ENCODE data around the gene TNFAIP2.

The TNFAIP2 gene

DNA sequence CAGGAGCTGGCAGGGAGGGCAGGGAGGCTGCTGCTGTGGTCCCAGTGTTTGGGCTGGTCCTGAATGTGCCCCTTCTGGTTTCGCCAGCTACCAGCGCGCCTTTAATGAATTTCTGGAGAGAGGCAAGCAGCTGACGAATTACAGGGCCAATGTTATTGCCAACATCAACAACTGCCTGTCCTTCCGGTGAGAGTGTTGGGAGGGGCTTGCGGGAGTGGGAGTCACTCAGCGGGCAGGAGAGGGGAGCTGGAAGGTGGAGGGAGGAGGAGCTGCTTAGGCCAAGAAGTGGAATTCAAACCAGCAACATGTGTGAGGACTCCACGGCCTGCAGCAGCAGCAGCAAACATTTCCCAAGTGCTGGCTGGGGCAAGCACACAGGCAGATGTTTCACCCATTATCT is 7.7 kb downstream of the TNFAIP2 start:
- 89 to 94% methylated on average over 8 of the region's 8 CpGs for WGBS, 2 experiments
- H3K36me3 ChIP-seq (ENCODE audit: control insufficient read depth, insufficient read depth, low read length): no peaks in the 10 kb centered on the region

DNA sequence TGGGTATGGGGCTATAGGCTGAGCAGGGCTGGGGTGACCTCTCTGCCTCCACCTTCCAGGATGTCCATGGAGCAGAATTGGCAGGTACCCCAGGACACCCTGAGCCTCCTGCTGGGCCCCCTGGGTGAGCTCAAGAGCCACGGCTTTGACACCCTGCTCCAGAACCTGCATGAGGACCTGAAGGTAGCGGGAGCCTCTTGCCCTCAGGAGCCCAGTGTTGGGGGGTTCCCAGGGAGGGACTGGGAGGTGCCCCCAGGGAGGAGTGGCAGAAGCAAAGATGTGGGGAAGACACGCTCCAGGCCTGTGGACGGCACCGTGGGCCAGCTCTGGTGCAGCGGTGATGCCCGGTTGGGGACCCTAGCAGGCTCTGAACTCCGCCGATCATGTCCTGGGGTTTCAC is 8.3 kb downstream of the TNFAIP2 start:
- Histone ChIP-seq H3K36me3 (ENCODE audit: control insufficient read depth, insufficient read depth, low read length) (no peaks in the 10 kb centered on the region), H3K27ac (ENCODE audit: insufficient read depth, low read depth, low read length, poor library complexity, severe bottlenecking) (no peak overlapping the region), H3K9me3 (ENCODE audit: control insufficient read depth, low read length) (no peaks in the 10 kb centered on the region), H3K4me1 (ENCODE audit: control insufficient read depth, insufficient read depth, low read length) (no peaks in the 10 kb centered on the region), H3K4me3 (ENCODE audit: insufficient read depth, low read depth, low read length) (no peak overlapping the region), H3K27me3 (ENCODE audit: control insufficient read depth, insufficient read depth, low read length, poor library complexity, severe bottlenecking) (no peaks in the 10 kb centered on the region)
- WGBS, 2 experiments: 93 to 96% methylated on average over 9 of the region's 9 CpGs

More for the DNA sequence above, 7.7 kb downstream of the TNFAIP2 start:
- no peak overlapping the region for H3K4me3 ChIP-seq (ENCODE audit: insufficient read depth, low read depth, low read length)
- H3K4me1 ChIP-seq (ENCODE audit: control insufficient read depth, insufficient read depth, low read length): no peaks in the 10 kb centered on the region
- H3K27me3 ChIP-seq (ENCODE audit: control insufficient read depth, insufficient read depth, low read length, poor library complexity, severe bottlenecking): no peaks in the 10 kb centered on the region
- no peak overlapping the region for H3K27ac ChIP-seq (ENCODE audit: insufficient read depth, low read depth, low read length, poor library complexity, severe bottlenecking)
- H3K9me3 ChIP-seq (ENCODE audit: control insufficient read depth, low read length): no peaks in the 10 kb centered on the region

DNA sequence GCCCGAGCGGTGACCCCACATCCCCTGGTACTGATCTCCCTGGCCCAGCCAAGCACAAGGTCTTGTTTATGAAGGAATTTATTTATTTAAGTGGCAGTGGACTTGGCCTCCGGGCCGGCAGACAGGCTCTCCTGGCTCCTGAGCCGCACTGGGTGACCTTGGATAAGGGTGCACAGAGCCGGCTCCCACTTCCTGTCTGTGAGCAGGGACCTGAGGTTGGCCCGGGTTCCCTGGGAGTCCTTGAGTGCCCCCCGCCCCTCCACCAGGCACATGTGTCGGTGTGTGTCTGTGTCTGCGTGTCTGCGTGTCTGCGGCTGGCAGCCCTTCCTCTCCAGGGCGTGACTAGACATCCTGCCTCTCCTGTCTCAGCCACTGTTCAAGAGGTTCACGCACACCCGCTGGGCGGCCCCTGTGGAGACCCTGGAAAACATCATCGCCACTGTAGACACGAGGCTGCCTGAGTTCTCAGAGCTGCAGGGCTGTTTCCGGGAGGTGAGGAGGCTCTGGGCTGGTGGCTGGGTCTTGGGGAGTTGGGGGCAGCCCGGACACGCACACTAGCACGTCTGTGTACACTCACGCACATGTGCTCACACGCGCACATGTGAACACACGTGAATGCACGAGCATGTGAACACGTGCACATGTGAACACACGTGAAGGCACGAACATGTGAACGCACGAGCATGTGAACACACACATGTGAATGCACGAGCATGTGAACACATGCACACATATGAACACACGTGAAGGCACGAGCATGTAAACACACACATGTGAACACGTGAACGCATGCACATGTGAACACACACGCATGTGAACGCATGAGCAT is 9.3 kb downstream of the TNFAIP2 start:
- Histone ChIP-seq H3K27me3 (ENCODE audit: control insufficient read depth, insufficient read depth, low read length, poor library complexity, severe bottlenecking) (no peaks in the 10 kb centered on the region), H3K9me3 (ENCODE audit: control insufficient read depth, low read length) (no peaks in the 10 kb centered on the region), H3K36me3 (ENCODE audit: control insufficient read depth, insufficient read depth, low read length) (no peaks in the 10 kb centered on the region), H3K27ac (ENCODE audit: insufficient read depth, low read depth, low read length, poor library complexity, severe bottlenecking) (no peak overlapping the region), H3K4me1 (ENCODE audit: control insufficient read depth, insufficient read depth, low read length) (no peaks in the 10 kb centered on the region), H3K4me3 (ENCODE audit: insufficient read depth, low read depth, low read length) (no peak overlapping the region)
- WGBS, 2 experiments: 89 to 91% methylated on average over 39 of the region's 39 CpGs

DNA sequence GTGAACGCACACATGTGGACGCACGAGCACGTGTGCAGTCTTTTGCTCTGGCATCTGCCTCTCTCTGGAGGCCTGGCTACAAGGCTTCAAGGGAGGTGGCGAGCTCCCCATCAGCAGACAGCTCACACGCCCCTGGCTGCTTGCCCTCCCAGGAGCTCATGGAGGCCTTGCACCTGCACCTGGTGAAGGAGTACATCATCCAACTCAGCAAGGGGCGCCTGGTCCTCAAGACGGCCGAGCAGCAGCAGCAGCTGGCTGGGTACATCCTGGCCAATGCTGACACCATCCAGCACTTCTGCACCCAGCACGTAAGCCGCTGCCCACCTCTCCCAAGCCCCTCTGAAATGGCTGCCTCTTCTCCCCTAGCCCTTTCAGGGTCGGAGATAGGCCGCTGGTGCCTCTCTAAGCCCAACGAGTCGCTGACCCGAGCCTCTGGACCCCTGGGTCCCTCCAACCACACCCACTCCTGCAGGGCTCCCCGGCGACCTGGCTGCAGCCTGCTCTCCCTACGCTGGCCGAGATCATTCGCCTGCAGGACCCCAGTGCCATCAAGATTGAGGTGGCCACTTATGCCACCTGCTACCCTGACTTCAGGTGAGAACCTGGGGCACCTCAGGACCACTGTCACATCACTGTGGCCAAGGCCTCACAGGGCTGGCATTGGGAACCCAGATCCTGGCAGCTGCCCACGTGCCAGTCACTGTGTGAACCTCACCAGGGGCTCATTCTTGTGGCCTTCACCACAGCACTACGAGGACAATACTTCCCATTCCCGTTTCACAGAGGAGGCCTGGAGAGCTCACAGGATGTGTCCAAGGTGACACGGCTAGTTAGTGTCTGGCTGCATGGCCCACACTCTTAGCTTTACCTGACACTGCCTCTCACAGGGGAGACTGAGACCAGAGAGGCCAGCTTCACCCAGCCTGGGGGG is 10.2 kb downstream of the TNFAIP2 start:
- Histone ChIP-seq H3K4me3 (ENCODE audit: insufficient read depth, low read depth, low read length) (no peak overlapping the region), H3K27me3 (ENCODE audit: control insufficient read depth, insufficient read depth, low read length, poor library complexity, severe bottlenecking) (peaks cover 3% of the 10 kb centered on the region), H3K27ac (ENCODE audit: insufficient read depth, low read depth, low read length, poor library complexity, severe bottlenecking) (no peak overlapping the region), H3K4me1 (ENCODE audit: control insufficient read depth, insufficient read depth, low read length) (no peaks in the 10 kb centered on the region), H3K36me3 (ENCODE audit: control insufficient read depth, insufficient read depth, low read length) (no peaks in the 10 kb centered on the region), H3K9me3 (ENCODE audit: control insufficient read depth, low read length) (no peaks in the 10 kb centered on the region)
- WGBS, 2 experiments: 93 to 94% methylated on average over 25 of the region's 25 CpGs

DNA sequence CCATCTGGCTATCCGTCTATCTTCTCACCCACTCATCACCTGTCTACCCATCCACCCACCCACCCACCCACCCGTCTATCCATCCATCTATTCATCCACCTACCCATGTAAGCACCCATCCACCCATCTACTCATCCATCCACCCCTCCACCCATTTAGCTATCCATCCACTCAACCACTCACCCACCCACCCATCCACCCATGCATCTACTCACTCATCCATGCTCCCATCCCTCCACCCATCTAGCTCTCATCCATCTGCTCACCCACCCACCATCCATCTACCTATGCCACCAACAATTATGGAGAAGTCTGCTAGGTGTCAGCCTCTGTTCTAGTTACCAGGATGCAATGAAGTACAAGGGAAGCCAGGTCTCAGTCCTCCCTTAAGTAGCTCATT is 11.1 kb downstream of the TNFAIP2 start:
- Histone ChIP-seq H3K27me3 (ENCODE audit: control insufficient read depth, insufficient read depth, low read length, poor library complexity, severe bottlenecking) (peaks cover 12% of the 10 kb centered on the region), H3K4me1 (ENCODE audit: control insufficient read depth, insufficient read depth, low read length) (peaks cover 4% of the 10 kb centered on the region), H3K9me3 (ENCODE audit: control insufficient read depth, low read length) (no peaks in the 10 kb centered on the region), H3K36me3 (ENCODE audit: control insufficient read depth, insufficient read depth, low read length) (no peaks in the 10 kb centered on the region), H3K27ac (ENCODE audit: insufficient read depth, low read depth, low read length, poor library complexity, severe bottlenecking) (no peak overlapping the region), H3K4me3 (ENCODE audit: insufficient read depth, low read depth, low read length) (no peak overlapping the region)
- WGBS, 2 experiments: 36 to 50% methylated on average over 2 of the region's 2 CpGs

DNA sequence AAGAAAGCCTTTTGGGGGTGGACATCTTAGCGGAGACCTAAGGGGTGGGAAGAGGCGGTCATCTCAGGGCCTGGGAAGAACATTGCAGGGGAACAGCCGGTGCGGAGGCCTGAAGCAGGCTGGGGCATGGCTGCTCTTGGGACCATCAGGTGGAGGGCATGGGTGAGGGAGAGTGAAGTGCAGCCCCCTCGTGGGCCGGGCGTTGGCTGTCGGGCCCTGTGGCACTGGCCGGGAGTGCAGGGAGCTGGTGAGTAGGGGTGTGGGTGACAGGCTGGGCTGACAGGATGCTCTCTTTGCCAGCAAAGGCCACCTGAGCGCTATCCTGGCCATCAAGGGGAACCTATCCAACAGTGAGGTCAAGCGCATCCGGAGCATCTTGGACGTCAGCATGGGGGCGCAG is 11.7 kb downstream of the TNFAIP2 start:
- Histone ChIP-seq H3K36me3 (ENCODE audit: control insufficient read depth, insufficient read depth, low read length) (no peaks in the 10 kb centered on the region), H3K9me3 (ENCODE audit: control insufficient read depth, low read length) (no peaks in the 10 kb centered on the region), H3K27ac (ENCODE audit: insufficient read depth, low read depth, low read length, poor library complexity, severe bottlenecking) (no peak overlapping the region), H3K27me3 (ENCODE audit: control insufficient read depth, insufficient read depth, low read length, poor library complexity, severe bottlenecking) (peaks cover 17% of the 10 kb centered on the region), H3K4me3 (ENCODE audit: insufficient read depth, low read depth, low read length) (no peak overlapping the region), H3K4me1 (ENCODE audit: control insufficient read depth, insufficient read depth, low read length) (peaks cover 4% of the 10 kb centered on the region)
- WGBS, 2 experiments: 92% methylated on average over 14 of the region's 14 CpGs

DNA sequence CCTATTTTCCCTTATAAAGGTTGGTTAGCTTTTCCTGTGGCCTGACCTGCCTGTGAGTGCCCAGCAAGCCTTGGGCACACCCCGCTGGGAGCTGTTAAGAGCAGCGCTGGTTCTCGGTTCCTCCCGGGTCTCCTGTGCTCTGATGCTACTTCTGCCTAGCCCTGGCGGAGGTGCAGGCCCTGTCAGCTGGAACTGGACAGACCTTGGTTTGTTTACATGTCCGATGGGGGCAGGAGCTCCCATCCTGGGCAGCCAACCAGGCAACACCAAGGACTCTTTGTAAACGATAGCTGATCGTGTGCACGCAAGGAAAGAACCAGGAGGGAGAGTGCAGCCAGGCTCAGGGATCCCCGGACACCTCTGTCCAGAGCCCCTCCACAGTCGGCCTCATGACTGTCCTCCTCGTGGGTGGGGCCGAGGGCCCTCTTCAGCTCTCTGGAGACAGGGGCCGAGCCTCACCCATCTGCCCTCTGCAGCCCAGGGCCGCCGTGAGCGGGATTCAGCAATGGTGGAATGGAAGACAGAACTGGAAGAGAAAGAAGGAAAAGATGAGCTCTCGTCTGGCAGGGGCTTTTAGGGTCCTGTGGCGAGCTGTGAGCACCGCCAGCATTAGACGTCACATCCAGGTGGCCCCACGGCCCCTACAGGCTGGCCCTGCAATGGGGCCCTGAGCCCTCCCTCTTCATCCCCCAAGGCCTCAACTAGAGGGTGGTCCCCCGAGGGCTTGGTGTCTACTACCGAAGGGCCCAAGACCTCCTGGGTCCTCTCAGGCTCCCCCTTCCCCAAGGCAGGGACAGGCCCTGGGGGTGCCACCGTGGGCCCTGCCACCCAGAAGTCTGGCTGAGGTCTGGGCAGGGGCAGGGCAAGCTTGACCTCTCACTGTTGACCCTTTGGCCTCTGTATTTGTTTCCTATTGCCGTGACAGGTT is 12.3 kb downstream of the TNFAIP2 start:
- 92% methylated on average over 26 of the region's 26 CpGs for WGBS, 2 experiments
- no peaks in the 10 kb centered on the region for H3K9me3 ChIP-seq (ENCODE audit: control insufficient read depth, low read length)
- peaks cover 24% of the 10 kb centered on the region for H3K27me3 ChIP-seq (ENCODE audit: control insufficient read depth, insufficient read depth, low read length, poor library complexity, severe bottlenecking)
- H3K4me1 ChIP-seq (ENCODE audit: control insufficient read depth, insufficient read depth, low read length): peaks cover 4% of the 10 kb centered on the region
- no peak overlapping the region for H3K27ac ChIP-seq (ENCODE audit: insufficient read depth, low read depth, low read length, poor library complexity, severe bottlenecking)
- H3K36me3 ChIP-seq (ENCODE audit: control insufficient read depth, insufficient read depth, low read length): no peaks in the 10 kb centered on the region
- H3K4me3 ChIP-seq (ENCODE audit: insufficient read depth, low read depth, low read length): no peak overlapping the region

DNA sequence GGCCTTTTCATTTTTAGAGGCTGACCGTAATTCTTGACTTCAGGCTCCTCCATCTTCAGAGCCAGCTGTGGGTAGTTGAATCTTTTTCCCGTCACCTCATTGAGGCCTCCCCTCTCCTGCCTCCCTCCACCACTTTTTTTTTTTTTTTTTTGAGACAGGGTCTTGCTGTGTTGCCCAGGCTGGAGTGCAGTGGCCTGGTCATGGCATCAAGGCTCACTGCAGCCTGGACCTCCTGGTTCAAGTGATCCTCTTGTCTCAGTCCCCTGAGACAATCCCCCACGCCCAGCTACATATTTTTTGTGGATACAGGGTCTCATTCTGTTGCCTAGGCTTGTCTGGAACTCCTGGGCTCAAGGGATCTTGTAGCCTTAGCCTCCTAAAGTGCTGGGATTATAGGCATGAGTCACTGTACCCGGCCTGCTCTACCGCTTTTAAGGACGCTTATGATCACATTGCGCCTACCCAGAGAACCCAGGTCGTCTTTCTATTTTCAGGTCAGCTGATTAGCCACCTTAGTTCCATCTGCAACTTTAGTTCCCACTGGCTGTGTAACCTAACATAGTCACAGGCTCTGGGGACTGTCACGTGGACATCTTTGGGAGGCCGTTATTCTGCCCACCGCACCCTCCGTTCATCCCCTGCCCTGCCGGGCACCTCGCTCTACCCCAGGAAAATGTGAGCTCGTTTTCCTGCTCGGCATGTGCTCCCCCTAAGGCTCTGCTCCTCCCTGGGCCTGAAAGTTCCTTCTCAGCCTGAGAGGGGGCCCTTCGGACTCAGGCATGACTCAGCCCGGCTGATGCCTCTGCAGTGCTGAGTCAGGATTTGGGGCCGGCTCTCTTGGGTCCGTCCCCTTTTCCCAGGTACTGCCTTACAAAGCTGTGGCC is 13.4 kb downstream of the TNFAIP2 start:
- Histone ChIP-seq H3K27ac (ENCODE audit: insufficient read depth, low read depth, low read length, poor library complexity, severe bottlenecking) (no peak overlapping the region), H3K9me3 (ENCODE audit: control insufficient read depth, low read length) (no peaks in the 10 kb centered on the region), H3K4me1 (ENCODE audit: control insufficient read depth, insufficient read depth, low read length) (peaks cover 4% of the 10 kb centered on the region), H3K27me3 (ENCODE audit: control insufficient read depth, insufficient read depth, low read length, poor library complexity, severe bottlenecking) (peaks cover 27% of the 10 kb centered on the region), H3K4me3 (ENCODE audit: insufficient read depth, low read depth, low read length) (no peak overlapping the region), H3K36me3 (ENCODE audit: control insufficient read depth, insufficient read depth, low read length) (no peaks in the 10 kb centered on the region)
- whole genome bisulfite sequencing, 2 experiments: 73 to 74% methylated on average over 20 of the region's 20 CpGs

DNA sequence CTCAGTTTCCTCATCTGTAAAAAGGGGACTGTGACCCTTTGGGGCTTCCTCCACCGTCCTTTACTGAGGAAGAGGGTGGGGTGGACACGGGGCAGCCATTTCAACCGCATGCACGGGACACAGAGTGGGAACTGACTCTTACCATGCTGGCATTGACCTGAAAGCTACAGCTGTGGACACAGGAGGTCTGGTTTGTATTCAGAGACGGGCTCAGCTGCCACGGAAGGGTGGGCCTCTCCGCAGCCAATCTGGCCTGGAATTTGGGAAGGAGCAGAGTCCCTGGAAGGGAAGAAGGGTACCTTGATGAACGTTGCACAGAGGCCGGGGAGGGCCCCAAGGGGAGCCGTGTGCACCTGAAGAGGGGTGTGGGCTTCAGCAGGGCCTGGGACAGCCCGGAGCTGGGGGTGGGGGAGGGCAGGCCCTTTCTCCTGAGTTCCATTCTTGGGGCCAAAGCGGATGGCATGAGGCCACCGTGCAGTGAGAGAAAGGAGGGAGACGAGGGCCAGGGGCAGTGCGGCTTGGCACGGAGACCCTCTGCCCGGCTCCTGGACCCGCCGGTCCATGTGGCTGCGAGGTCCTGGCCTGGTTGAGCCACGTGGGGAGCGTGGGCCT is 14.5 kb downstream of the TNFAIP2 start:
- Histone ChIP-seq H3K36me3 (ENCODE audit: control insufficient read depth, insufficient read depth, low read length) (no peaks in the 10 kb centered on the region), H3K4me3 (ENCODE audit: insufficient read depth, low read depth, low read length) (no peak overlapping the region), H3K4me1 (ENCODE audit: control insufficient read depth, insufficient read depth, low read length) (peaks cover 4% of the 10 kb centered on the region), H3K27ac (ENCODE audit: insufficient read depth, low read depth, low read length, poor library complexity, severe bottlenecking) (no peak overlapping the region), H3K27me3 (ENCODE audit: control insufficient read depth, insufficient read depth, low read length, poor library complexity, severe bottlenecking) (peaks cover 27% of the 10 kb centered on the region), H3K9me3 (ENCODE audit: control insufficient read depth, low read length) (no peaks in the 10 kb centered on the region)
- 85 to 86% methylated on average over 22 of the region's 22 CpGs for WGBS, 2 experiments

All from ectodermal cell (in vitro differentiated cells).